B cell (primary cell): ENCODE results near the gene AP4E1.

Source experiments
- CTCF ChIP-seq: fragments of 200-600 bp; IDR thresholded peaks from one replicate; pipeline ENCODE4 v1.8.0; 2022; ENCODE audit warnings: antibody characterized with exemption, mild to moderate bottlenecking
- EZH2 ChIP-seq: IDR thresholded peaks from 2 replicates; pipeline ENCODE4 v1.6.1; 2012; ENCODE audit warnings: borderline replicate concordance, low read depth, mild to moderate bottlenecking, moderate library complexity, low read length; ENCODE audit not compliant: insufficient read depth, poor library complexity, severe bottlenecking

GRCh38 chr15:50876260-50876988, 32.1 kb upstream of the AP4E1 start:
- TF ChIP-seq CTCF (no peak), EZH2 (no peak)
